ENCODE results near the gene LMAN2L.
"Not testable (repeated sequence)": the region's sequence is repeated elsewhere in the genome, so short reads cannot be mapped to it uniquely, and the experiment has no call there.

LMAN2L gene

GRCh38 chr2:96687711-96688640 lies 51.9 kb downstream of the LMAN2L start:
- DNase-seq (ENCODE audit: low read depth), result no peak

DNA sequence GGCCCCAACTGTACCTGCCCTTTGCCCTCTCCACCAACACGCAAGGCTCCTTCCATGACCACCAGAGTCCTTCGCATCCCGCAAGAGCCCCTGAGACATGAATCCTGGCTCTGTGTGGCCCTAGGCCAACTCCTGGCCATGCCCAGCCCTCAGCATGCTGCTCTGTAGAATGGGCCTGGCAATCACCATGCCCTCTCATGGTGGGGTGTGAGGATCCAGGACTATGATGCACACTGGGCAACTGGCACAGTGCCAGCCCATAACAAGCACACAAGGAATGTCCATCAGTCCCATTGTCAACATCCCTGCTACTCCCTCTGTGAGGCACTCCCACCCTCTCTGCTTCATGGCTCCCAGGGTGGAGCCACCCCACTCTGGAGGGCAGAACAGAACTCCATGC lies 52.6 kb downstream of the LMAN2L start:
- DNase-seq (ENCODE audit: low read depth), result no peak

DNA sequence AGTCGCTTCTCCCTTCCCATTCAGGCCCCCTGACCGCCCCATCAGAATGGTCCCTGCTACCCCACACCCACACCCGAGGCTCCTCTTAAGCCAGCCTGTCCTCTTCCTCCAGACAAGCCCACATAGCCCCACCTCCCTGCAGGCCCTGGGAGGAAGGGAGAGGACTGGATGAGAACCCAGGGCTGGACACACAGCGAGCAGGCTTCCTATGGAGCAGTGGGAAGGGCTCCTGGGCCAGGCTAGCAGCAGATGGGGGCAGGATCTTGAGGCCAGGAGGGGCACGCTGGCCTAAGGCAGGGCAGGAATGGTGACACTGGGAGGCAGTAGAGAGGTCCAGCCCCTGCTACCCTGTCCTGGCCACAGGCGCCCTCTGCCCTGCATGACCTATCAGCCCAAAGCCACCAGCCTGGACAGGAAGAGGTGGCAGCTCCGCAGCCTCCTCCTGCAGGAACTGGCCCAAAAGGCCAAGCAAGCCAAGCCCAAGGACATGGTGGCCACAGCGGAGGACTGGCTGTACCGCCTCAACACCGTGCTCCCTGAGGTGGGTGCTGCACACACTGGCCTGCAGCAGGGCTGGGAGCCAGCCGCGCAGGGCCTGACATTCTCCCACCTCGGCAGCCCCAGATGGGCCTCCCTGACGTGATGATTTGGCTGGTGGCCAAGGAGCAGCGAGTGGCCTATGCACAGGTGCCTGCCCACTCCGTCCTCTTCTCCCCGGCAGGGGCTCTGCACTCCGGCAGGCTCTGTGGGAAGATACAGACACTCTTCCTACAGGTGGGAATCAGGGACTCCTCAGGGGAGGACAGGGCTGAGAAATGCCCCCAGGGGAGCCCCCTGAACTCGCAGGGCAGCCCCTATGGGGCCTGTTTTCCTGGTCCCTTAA lies 54.0 kb downstream of the LMAN2L start:
- DNase-seq (ENCODE audit: low read depth), result no peak

- DNase-seq (ENCODE audit: low read depth), result no peak
These were observed 54.8 kb downstream of the LMAN2L start for GRCh38 chr2:96684883-96685576.

GRCh38 chr2:96683972-96684820 lies 55.7 kb downstream of the LMAN2L start:
- no peak for DNase-seq (ENCODE audit: low read depth)

DNA sequence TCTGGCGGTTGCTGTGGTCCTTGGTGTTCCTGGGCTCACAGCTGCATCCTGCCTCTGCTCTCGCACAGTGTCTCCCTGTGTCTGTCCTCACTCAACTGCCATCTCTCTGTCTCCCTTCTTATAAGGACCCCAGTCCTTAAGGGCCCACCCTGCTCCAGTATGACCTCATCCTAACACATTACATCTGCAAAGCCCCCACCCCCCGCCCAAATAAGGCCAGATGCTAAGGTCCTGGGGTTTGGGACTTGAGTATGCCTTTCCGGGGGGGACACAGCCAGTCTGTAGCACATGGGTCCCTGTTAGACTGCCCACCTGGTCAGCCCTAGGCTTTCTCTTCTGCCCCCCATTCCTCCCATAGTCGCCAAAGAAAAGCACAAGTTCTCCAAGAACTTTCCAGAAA lies 56.6 kb downstream of the LMAN2L start:
- no peak for DNase-seq (ENCODE audit: low read depth)

DNA sequence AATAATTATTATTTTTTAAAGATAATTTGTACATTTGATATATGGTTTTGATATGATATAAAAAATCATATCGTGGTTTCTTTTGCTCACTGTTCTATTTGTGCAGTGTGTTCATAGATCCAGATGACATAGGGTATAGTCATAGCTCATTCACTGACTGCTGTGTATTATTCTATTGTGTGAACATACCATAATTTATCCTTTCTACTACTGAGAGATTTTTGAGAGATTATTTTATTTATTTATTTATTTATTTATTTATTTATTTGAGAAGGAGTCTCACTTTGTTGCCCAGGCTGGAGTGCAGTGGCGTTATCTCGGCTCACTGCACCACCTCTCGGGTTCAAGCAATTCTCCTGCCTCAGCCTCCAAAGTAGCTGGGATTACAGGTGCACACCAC lies 58.3 kb downstream of the LMAN2L start:
- DNase-seq (ENCODE audit: low read depth), result no peak

DNA sequence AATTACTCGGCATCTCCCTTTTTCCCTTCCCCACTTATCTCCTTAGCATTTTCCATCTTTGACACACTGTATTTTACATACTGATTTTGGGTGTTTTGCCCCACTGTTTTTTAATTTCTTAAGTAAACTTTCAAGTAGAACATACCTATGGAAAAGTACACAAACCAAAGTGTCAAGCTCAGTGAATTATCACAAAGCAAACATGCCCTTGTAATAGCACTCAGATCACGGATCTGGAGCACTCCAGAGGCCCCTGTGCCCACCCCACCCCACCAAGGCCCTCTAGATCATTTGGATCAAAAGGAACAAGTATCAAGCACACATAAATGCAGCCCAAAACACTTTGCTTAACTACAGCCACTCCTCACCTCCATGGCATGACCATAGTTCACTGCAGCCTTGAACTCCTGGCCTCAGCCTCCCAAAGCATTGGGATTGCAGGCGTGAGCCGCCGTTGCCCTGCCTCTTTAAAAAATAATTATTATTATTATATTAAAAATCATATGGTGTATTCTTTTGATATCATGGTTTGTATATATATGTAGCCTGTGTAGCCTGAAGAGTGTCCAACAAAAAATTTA lies 59.2 kb downstream of the LMAN2L start:
- DNase-seq (ENCODE audit: low read depth), result no peak

GRCh38 chr2:96679848-96680247 lies 60.0 kb downstream of the LMAN2L start:
- no peak for DNase-seq (ENCODE audit: low read depth)

DNA sequence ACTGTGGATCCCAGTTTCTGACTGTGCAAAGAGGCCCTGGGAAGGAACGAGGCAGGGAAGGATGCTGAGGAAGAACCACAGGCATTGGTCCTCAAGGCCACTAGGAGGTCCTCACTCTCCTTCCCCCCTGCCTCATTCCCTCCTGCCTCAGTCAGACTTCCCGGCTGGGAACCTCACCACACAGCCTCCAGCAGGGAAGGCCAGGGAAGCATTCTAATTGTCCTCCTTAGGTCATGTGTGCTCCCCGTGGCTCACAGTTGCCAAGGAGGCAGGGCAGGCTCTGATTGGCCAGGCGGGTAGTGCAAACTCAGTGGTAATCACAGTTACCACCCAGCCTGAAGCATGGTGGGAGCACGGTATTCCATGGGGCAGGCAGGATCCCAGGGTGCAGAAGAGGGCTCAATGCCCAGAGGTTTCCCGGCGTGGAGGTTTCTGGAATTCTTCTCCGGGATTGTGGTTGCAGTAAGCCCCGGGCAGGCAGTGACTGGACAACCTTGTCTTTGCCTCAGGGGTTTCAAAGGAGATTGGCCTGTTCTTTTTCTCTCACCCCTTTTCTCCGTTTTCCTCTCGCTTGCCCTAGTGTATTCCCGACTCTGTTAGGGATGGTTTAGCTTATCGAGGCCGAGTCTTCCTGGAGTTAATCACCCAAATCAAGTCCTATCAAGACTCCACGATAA lies 70.2 kb downstream of the LMAN2L start:
- no peak for DNase-seq (ENCODE audit: low read depth)

- DNase-seq (ENCODE audit: low read depth), result no peak
These were observed 71.1 kb downstream of the LMAN2L start for GRCh38 chr2:96668771-96669170.

DNA sequence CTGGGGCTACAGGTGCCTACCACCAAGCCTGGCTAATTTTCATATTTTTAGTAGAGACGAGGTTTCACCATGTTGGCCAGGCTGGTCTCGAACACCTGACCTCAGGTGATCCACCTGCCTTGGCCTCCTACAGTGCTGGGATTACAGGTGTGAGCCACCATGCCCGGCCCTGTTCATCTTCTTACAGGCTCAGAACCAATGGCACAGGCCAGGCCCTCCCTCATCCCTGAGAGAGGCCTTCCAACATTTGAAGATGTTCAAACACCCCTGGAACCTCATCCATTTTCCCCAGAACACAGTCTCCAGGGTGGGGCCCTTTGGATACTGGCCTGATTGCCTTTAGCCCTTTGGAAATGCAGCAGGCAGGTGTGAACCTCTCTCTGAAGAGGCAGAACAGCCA lies 74.1 kb downstream of the LMAN2L start:
- DNase-seq (ENCODE audit: low read depth), result not testable (repeated sequence)

GRCh38 chr2:96665083-96665569 lies 74.7 kb downstream of the LMAN2L start:
- no peak for DNase-seq (ENCODE audit: low read depth)

GRCh38 chr2:96664366-96664925 lies 75.4 kb downstream of the LMAN2L start:
- no peak for DNase-seq (ENCODE audit: low read depth)

DNA sequence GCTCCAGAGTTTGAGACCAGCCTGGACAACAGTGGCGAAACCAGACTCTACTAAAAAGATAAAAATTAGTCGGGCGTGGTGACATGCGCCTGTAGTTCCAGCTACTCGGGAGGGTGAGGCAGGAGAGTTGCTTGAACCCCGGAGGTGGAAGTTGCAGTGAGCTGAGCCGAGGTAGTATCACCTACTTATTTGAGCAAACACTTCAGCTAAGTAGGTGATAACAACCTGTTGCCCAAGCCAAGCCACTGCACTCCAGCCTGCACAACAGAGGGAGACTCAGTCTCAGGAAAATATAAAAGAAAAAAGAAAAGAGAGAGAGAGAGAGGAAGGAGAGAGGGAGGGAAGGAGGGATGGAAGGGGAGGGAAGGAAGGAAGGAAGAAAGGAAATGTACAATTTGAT lies 76.0 kb downstream of the LMAN2L start:
- DNase-seq (ENCODE audit: low read depth), result no peak

- no peak for DNase-seq (ENCODE audit: low read depth)
These were observed 76.7 kb downstream of the LMAN2L start for GRCh38 chr2:96663177-96663576.

GRCh38 chr2:96662360-96662759 lies 77.5 kb downstream of the LMAN2L start:
- no peak for DNase-seq (ENCODE audit: low read depth)

GRCh38 chr2:96661324-96661723 lies 78.5 kb downstream of the LMAN2L start:
- no peak for DNase-seq (ENCODE audit: low read depth)

- DNase-seq (ENCODE audit: low read depth), result no peak
These were observed 83.3 kb downstream of the LMAN2L start for GRCh38 chr2:96656540-96656939.
